Neural cell (in vitro differentiated cells): Measurements from ENCODE around the gene LRMDA. TPM values are rescaled to one million over a fixed set of nuclear protein-coding genes. Genes with fewer than 3 reads are reported as not detected.

Experiments
- H2AFZ ChIP-seq: fragments of 200-600, 300-800 bp; sonication (generic), shearing (Covaris generic); 2 replicates; pipeline ENCODE4 v1.6.0; 2014; ENCODE audit warnings: low read depth, mild to moderate bottlenecking, antibody characterized with exemption, low read length, moderate library complexity
- H3F3A ChIP-seq: fragments of 200-600 bp; shearing (Covaris generic); 2 replicates; pipeline ENCODE4 v1.6.1; 2016; ENCODE audit warnings: mild to moderate bottlenecking, moderate library complexity, mixed read lengths, antibody characterized with exemption, low read length; ENCODE audit not compliant: insufficient read depth, poor library complexity, severe bottlenecking
- H3K27ac ChIP-seq: fragments of 200-600, 300-800 bp; sonication (generic), shearing (Covaris generic); 2 replicates; pipeline ENCODE4 v1.5.1; 2014; ENCODE audit warnings: mild to moderate bottlenecking, low read length, moderate library complexity
- H3K27me3 ChIP-seq: fragments of 300-800, 200-600 bp; sonication (generic), shearing (Covaris generic); 2 replicates; pipeline ENCODE4 v1.6.0; 2014; ENCODE audit warnings: mild to moderate bottlenecking, low read depth, low read length, moderate library complexity; ENCODE audit not compliant: insufficient read depth
- H3K36me3 ChIP-seq: fragments of 300-800, 200-600 bp; sonication (generic), shearing (Covaris generic); 2 replicates; pipeline ENCODE4 v1.5.1; 2014; ENCODE audit warnings: mild to moderate bottlenecking, antibody characterized with exemption, low read length, moderate library complexity; ENCODE audit not compliant: insufficient read depth
- H3K4me2 ChIP-seq: fragments of 300-800, 200-600 bp; sonication (generic), shearing (Covaris generic); 2 replicates; pipeline ENCODE4 v1.6.0; 2014; ENCODE audit warnings: mild to moderate bottlenecking, low read length
- H3K4me3 ChIP-seq: fragments of 300-800, 200-600 bp; sonication (generic), shearing (Covaris generic); 2 replicates; pipeline ENCODE4 v1.5.1; 2014; ENCODE audit warnings: mild to moderate bottlenecking, low read length, moderate library complexity
- H3K79me2 ChIP-seq: fragments of 200-600 bp; shearing (Covaris generic); replicated peaks from 2 replicates; pipeline ENCODE4 v1.6.0; 2014; ENCODE audit warnings: mild to moderate bottlenecking, low read length, moderate library complexity; ENCODE audit not compliant: insufficient read depth
- H3K9ac ChIP-seq: fragments of 300-800, 200-600 bp; sonication (generic), shearing (Covaris generic); 2 replicates; pipeline ENCODE4 v1.6.1; 2016; ENCODE audit warnings: mild to moderate bottlenecking, low read length, mixed read lengths
- H3K9me2 ChIP-seq: fragments of 200-600 bp; shearing (Covaris generic); 2 replicates; pipeline ENCODE4 v1.6.1; 2016; ENCODE audit warnings: mild to moderate bottlenecking, low read length, mixed read lengths; ENCODE audit not compliant: insufficient read depth
- H3K9me3 ChIP-seq: fragments of 200-600, 300-800 bp; sonication (generic), shearing (Covaris generic); 2 replicates; pipeline ENCODE4 v1.6.1; 2016; ENCODE audit warnings: mild to moderate bottlenecking, mixed run types, low read length, moderate library complexity, mixed read lengths
- H4K20me1 ChIP-seq: fragments of 200-600 bp; shearing (Covaris generic); 2 replicates; pipeline ENCODE4 v1.6.1; 2016; ENCODE audit warnings: mild to moderate bottlenecking, mixed run types; ENCODE audit not compliant: insufficient read depth
- EP300 ChIP-seq: fragments of 450-650 bp; conservative IDR thresholded peaks from 2 replicates; pipeline ENCODE4 v1.6.1; 2014; ENCODE audit warnings: antibody characterized with exemption, mild to moderate bottlenecking, moderate library complexity; ENCODE audit not compliant: poor library complexity, severe bottlenecking
- EZH2 ChIP-seq: fragments of 200-600, 300-800 bp; shearing (Covaris generic), sonication (generic); IDR thresholded peaks from 2 replicates; pipeline ENCODE4 v1.6.1; 2014; ENCODE audit warnings: antibody characterized with exemption, low read length, borderline replicate concordance, mild to moderate bottlenecking; ENCODE audit not compliant: insufficient read depth, poor library complexity, severe bottlenecking
- MXI1 ChIP-seq: fragments of 450-650 bp; conservative IDR thresholded peaks from 2 replicates; pipeline ENCODE4 v1.6.1; 2014; ENCODE audit warnings: antibody characterized with exemption, mild to moderate bottlenecking; ENCODE audit not compliant: poor library complexity, severe bottlenecking
- POLR2AphosphoS5 ChIP-seq: IDR thresholded peaks from 2 replicates; pipeline ENCODE4 v1.6.1; 2012
- RAD21 ChIP-seq: fragments of 450-650 bp; conservative IDR thresholded peaks from 2 replicates; pipeline ENCODE4 v1.6.1; 2014; ENCODE audit warnings: antibody characterized with exemption, mild to moderate bottlenecking, moderate library complexity
- SMC3 ChIP-seq: fragments of 450-650 bp; conservative IDR thresholded peaks from 2 replicates; pipeline ENCODE4 v1.6.1; 2014; ENCODE audit warnings: antibody characterized with exemption, mild to moderate bottlenecking, moderate library complexity; ENCODE audit not compliant: poor library complexity
- TAF1 ChIP-seq: IDR thresholded peaks from 2 replicates; pipeline ENCODE4 v1.6.1; 2012; ENCODE audit warnings: low read depth
- polyA plus RNA-seq: library from polyadenylated mRNA; depleted of rRNA; stranded (reverse); fragments of >200 nt; gene quantifications from 2 replicates; pipeline ENCODE4 v1.2.3, GENCODE V29; 2014
- TF ChIP-seq, protein P1 (sequence below): IDR thresholded peaks from 2 replicates; pipeline ENCODE4 v1.6.1; 2012; ENCODE audit warnings: borderline replicate concordance
- TF ChIP-seq, protein P2 (sequence below): fragments of 450-650 bp; IDR thresholded peaks from 2 replicates; pipeline ENCODE4 v1.5.1; 2014; ENCODE audit warnings: antibody characterized with exemption, mild to moderate bottlenecking, moderate library complexity; ENCODE audit not compliant: poor library complexity, severe bottlenecking

Gene LRMDA
- polyA plus RNA-seq, 1 donor from 2014 or later = 5.6 TPM

DNA sequence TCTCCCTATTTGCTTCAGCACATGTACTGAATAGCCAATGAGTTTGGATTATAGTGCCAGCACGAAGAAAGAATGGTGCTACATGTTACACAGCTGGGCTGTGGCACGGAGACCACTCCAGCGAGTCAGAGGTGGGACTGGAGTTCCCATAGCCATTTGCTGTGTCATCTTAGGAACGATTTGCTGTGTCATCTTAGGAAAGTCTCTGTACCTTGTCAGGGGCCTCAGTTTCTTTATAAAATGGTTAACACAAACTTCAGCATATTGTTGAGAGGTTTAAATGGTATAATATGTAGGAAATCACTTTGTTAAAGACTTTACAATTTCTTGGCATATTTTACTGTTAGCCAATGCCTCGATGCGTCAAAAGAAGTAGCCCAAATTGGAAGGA is 609.4 kb downstream of the LRMDA start:
- no peaks in the 10 kb centered on the region for H3K9me3 ChIP-seq
- TF ChIP-seq POLR2AphosphoS5 (no peak), EZH2 (no peak), MXI1 (no peak), EP300 (no peak), SMC3 (no peak), RAD21 (no peak), TAF1 (no peak)
- TF ChIP-seq, protein P1, sequence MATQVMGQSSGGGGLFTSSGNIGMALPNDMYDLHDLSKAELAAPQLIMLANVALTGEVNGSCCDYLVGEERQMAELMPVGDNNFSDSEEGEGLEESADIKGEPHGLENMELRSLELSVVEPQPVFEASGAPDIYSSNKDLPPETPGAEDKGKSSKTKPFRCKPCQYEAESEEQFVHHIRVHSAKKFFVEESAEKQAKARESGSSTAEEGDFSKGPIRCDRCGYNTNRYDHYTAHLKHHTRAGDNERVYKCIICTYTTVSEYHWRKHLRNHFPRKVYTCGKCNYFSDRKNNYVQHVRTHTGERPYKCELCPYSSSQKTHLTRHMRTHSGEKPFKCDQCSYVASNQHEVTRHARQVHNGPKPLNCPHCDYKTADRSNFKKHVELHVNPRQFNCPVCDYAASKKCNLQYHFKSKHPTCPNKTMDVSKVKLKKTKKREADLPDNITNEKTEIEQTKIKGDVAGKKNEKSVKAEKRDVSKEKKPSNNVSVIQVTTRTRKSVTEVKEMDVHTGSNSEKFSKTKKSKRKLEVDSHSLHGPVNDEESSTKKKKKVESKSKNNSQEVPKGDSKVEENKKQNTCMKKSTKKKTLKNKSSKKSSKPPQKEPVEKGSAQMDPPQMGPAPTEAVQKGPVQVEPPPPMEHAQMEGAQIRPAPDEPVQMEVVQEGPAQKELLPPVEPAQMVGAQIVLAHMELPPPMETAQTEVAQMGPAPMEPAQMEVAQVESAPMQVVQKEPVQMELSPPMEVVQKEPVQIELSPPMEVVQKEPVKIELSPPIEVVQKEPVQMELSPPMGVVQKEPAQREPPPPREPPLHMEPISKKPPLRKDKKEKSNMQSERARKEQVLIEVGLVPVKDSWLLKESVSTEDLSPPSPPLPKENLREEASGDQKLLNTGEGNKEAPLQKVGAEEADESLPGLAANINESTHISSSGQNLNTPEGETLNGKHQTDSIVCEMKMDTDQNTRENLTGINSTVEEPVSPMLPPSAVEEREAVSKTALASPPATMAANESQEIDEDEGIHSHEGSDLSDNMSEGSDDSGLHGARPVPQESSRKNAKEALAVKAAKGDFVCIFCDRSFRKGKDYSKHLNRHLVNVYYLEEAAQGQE = no peak
- TF ChIP-seq, protein P2, sequence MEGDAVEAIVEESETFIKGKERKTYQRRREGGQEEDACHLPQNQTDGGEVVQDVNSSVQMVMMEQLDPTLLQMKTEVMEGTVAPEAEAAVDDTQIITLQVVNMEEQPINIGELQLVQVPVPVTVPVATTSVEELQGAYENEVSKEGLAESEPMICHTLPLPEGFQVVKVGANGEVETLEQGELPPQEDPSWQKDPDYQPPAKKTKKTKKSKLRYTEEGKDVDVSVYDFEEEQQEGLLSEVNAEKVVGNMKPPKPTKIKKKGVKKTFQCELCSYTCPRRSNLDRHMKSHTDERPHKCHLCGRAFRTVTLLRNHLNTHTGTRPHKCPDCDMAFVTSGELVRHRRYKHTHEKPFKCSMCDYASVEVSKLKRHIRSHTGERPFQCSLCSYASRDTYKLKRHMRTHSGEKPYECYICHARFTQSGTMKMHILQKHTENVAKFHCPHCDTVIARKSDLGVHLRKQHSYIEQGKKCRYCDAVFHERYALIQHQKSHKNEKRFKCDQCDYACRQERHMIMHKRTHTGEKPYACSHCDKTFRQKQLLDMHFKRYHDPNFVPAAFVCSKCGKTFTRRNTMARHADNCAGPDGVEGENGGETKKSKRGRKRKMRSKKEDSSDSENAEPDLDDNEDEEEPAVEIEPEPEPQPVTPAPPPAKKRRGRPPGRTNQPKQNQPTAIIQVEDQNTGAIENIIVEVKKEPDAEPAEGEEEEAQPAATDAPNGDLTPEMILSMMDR = no peak
- no peaks in the 10 kb centered on the region for H3K79me2 ChIP-seq
- H3F3A ChIP-seq = no peaks in the 10 kb centered on the region
- no peak overlapping the region for H3K9ac ChIP-seq
- no peaks in the 10 kb centered on the region for H3K9me2 ChIP-seq
- no peaks in the 10 kb centered on the region for H3K36me3 ChIP-seq
- H3K4me2 ChIP-seq = no peak overlapping the region
- H3K27ac ChIP-seq = no peak overlapping the region
- no peak overlapping the region for H2AFZ ChIP-seq
- no peaks in the 10 kb centered on the region for H3K27me3 ChIP-seq
- no peak overlapping the region for H3K4me3 ChIP-seq
- H4K20me1 ChIP-seq = no peaks in the 10 kb centered on the region

DNA sequence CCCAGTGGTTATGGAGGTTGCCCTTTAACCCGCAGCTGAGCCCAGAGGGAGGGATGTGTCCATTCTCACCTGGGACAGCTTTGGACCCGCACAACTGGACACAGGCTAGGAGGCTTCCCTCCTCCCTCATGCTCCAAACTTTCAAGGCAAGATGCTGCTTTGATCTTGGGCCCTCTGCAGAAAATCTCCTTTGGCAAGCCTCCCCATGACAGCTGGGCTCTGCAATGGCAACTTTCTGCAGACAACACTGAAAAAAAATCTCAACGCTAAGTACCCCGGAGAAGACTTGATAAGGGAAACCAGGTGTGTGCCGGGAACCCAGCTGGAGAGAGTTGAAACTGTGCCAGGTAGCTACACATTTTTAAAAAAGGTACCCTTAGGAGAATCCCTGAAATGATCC is 610.1 kb downstream of the LRMDA start:
- no peak overlapping the region for H3K4me2 ChIP-seq
- H3K79me2 ChIP-seq = no peaks in the 10 kb centered on the region
- no peak for TF ChIP-seq POLR2AphosphoS5
- TF ChIP-seq SMC3 = no peak
- no peak for TF ChIP-seq MXI1
- no peak for TF ChIP-seq EZH2
- TF ChIP-seq, protein P1 = no peak
- TF ChIP-seq EP300 = no peak
- no peak for TF ChIP-seq TAF1
- TF ChIP-seq, protein P2 = no peak
- no peak for TF ChIP-seq RAD21
- no peak overlapping the region for H2AFZ ChIP-seq
- no peaks in the 10 kb centered on the region for H4K20me1 ChIP-seq
- H3K27ac ChIP-seq = no peak overlapping the region
- no peaks in the 10 kb centered on the region for H3F3A ChIP-seq
- no peaks in the 10 kb centered on the region for H3K36me3 ChIP-seq
- no peak overlapping the region for H3K9ac ChIP-seq
- H3K9me2 ChIP-seq = no peaks in the 10 kb centered on the region
- H3K27me3 ChIP-seq = no peaks in the 10 kb centered on the region
- no peaks in the 10 kb centered on the region for H3K9me3 ChIP-seq
- no peak overlapping the region for H3K4me3 ChIP-seq
